Measurements from ENCODE around the gene EIF4H.
A peak's percentile ranks its signal among the peaks of the same experiment; 100 is the strongest.
"Not testable (repeated sequence)": the region's sequence is repeated elsewhere in the genome, so short reads cannot be mapped to it uniquely, and the experiment has no call there.

EIF4H gene

GRCh38 chr7:74173866-74174605, at the start of gene EIF4H:
EIF4H (plus strand) TSS chr7:74174356; CDS start chr7:74174384, 28 bp downstream.
- DNase-seq (peak; percentile 98), ATAC-seq (peak; percentile 92)

GRCh38 chr7:74126220-74126880, 47.8 kb upstream of the EIF4H start:
- ATAC-seq (no peak), DNase-seq (no peak)

GRCh38 chr7:74129887-74130286, 44.3 kb upstream of the EIF4H start:
- DNase-seq = no peak
- no peak for ATAC-seq

- DNase-seq = no peak
- no peak for ATAC-seq
Observed at GRCh38 chr7:74130518-74130917, 43.6 kb upstream of the EIF4H start.

- DNase-seq (no peak), ATAC-seq (peak; percentile 57)
Observed at GRCh38 chr7:74134117-74134620, 40.0 kb upstream of the EIF4H start.

DNA sequence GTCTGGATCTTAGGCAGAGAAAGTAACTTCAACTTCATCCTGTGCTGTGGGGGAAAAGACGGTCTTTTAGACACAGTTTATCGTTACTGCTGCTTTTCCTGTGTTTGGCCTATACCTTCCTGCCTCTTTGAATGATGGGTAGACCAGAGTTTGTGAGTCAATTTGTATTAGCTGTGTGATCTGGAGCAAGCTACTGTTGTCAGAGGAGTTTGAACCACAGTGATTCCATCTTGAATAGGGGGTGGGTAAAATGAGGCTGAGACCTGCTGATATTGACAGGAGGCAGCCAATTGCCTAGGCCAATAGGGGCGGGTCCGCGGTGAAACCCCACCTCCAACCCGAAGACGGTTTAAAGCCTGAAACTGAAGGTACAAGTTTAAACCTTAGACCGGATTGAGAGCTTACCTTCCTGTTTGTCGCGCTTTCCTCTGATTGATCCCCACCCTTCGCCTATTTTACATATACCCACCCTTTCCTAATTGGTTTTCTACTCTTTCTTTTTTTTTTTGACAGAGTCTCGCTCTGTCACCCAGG, 35.8 kb upstream of the EIF4H start:
- ATAC-seq (no peak), DNase-seq (no peak)

- no peak for ATAC-seq
- DNase-seq = no peak
Observed at GRCh38 chr7:74138945-74139843, 35.0 kb upstream of the EIF4H start.

DNA sequence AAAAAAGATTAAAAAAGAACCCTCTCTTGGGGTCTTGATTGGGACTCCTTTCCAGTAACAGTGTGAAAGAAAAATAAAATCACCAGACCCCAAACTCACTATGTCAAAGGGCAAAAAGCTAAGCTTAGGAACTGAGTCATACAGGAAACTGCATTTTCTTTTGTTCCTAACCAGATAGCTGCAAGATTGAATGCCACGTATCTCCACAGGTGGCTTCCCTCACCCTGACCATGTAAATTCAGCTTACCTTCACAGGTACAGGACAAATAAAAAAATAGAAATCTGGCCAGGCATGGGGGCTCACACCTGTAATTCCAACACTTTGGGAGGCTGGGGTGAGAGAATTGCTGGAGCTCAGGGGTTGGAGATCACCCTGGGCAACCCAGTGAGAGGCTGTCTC, 32.5 kb upstream of the EIF4H start:
- DNase-seq = no peak
- ATAC-seq = peak; percentile 68

DNA sequence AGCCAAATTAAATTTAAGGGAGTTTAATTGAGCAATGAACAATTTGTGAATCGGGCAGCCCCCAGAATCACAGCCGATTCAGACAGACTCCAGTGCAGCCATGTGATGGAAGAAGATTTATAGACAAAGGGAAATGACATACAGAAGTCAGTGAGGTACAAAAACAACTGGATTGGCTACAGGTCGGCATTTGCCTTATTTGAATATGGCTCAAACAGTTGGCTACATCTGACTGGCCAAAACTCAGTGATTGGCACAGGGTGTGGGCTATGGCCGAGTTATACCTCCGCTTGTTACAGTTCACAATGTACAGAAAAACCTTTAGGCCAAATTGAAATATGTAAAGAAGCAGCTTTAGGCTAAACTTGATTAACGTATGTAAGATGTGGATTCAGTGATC, 30.8 kb upstream of the EIF4H start:
- no peak for DNase-seq

GRCh38 chr7:74148491-74148890, 25.7 kb upstream of the EIF4H start:
- DNase-seq (no peak), ATAC-seq (no peak)

More for the DNA sequence above, 30.8 kb upstream of the EIF4H start:
- ATAC-seq = no peak

GRCh38 chr7:74149071-74149470, 25.1 kb upstream of the EIF4H start:
- no peak for ATAC-seq
- DNase-seq = no peak

- no peak for ATAC-seq
- DNase-seq = no peak
Observed at GRCh38 chr7:74149603-74150002, 24.6 kb upstream of the EIF4H start.

DNA sequence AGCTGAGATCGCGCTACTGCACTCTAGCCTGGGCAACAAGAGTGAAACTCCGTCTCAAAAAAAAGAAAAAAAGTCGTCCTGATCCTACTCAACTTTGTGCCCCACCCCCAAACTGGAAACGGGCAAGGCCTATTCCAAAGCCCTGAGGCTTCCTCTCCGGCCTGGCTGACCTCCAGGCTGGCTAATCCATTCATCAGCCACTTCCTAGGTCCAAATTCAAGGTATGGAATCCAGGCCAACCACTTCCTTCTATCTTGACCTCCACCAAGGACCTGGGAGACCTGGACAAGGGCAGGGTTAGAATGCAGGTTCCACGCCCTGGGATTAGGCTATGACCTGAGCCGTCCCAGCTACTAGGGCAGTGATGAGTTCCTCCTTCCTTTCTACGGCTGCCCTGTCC, 20.4 kb upstream of the EIF4H start:
- no peak for DNase-seq
- no peak for ATAC-seq

DNA sequence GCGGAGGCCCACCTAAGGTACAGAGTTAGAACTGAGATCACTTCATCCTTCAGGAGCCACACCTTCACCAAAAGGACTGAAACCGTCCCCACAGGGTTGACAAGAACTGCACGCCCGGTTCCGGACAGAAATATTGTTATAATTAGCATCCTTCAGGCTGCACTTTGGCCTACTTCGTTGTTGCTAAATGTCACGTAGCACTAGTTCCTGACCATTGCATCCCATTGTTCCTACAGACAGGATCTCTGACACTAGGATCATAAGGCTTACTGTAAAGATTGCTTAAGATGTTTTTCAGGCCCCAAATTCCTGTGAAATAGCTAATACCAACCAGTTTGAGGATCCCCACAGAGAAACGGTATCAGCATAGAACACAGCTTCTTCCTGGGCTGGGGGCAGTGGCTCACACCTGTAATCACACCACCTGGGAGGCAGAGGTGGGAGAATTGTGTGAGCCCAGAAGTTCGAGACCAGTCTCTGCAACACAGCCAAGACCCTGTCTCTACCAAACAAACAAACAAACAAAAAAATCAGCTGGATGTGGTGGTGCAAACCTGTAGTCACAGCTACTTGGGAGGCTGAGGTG, 18.3 kb upstream of the EIF4H start:
- ATAC-seq = no peak
- DNase-seq = no peak

- DNase-seq (no peak), ATAC-seq (no peak)
Observed at GRCh38 chr7:74157605-74158004, 16.6 kb upstream of the EIF4H start.

GRCh38 chr7:74164985-74165456, 9.1 kb upstream of the EIF4H start:
- DNase-seq = no peak

GRCh38 chr7:74165867-74166593, 8.1 kb upstream of the EIF4H start:
- ATAC-seq = no peak
- no peak for DNase-seq

More at GRCh38 chr7:74164985-74165456, 9.1 kb upstream of the EIF4H start:
- ATAC-seq = no peak

DNA sequence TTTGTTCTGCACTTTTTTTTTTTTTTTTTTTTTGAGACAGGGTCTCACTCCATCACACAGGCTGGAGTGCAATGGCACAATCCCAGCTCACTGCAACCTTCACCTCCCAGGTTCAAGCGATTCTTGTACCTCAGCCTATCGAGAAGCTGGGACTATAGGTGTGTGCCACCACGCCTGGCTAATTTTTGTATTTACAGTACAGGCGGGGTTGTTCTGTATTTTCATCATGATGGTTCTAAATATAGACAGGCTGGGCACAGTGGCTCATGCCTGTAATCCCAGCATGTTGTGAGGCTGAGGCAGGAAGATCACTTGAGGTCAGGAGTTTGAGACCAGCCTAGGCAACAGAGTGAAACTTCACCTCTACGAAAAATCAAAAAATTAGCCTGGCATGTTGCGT, 6.8 kb upstream of the EIF4H start:
- not testable (repeated sequence) for DNase-seq, ATAC-seq

DNA sequence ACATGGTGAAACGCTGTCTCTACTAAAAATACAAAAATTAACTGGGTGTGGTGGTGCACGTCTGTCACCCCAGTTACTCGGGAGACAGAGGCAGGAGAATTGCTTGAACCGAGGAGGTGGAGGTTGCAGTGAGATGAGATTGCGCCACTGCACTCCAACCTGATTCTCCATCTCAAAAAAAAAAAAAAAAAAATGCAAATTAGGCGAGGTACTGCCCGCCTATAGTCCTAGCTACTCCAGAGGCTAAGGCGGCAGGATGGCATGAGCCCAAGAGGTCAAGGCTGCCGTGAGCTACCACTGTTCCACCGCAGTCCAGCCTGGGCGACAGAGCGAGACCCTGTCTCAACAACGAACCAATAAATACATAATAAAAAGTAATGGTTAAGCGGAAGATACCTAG, 1.1 kb upstream of the EIF4H start:
- no peak for DNase-seq
- ATAC-seq = no peak

DNA sequence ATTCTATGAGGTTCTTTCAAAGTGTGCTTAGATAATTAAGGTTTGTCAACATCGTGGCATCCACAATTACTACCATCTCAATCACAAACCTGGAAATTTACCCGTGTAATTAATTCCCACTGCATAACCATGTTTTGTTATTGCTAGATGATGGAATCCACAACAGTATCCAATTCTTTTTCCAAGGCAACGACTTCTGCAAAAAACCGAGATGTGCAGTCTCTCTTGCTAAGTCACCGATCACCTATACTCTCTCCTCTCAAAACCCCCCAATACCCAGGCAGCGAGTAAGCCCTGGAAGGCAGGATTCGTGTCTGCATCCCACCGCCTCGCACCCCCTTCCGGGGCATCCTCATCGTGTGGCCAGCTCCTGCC, 678 bp upstream of the EIF4H start:
- DNase-seq = no peak
- no peak for ATAC-seq

DNA sequence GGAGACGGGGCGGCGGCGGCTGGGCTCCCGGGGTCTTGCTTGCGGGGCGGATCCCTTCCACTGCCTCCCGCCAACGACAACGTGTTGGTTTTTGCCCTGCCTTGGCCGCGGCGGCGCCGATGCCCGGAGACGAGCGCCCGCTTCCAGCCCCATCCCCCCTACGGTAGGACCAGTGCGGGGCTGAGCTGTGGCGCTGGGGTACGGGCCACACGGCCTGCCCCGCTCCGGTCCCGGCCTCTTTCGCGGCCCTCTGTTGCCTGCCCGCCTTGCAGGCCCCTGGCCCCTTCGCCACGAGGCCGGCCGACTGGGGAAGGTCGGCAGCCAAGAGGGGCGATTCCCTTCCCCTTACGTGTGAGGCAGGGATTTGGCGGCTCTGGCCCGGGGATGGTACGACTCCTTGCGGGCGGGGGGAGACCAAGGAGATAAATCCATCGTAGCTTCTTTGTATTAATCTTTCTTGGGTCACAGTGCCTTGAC, 488 bp downstream of the EIF4H start:
- DNase-seq = peak; percentile 57
- peak; percentile 33 for ATAC-seq

All from stimulated activated naive CD8-positive, alpha-beta T cell treated with anti-CD3 and anti-CD28 coated beads, Interleukin-15, Interleukin-2, amounts not matched to agents 100 U/mL and 50 U/mL, for 24 hours (primary cell).